Stomach (tissue), 4 donors: ENCODE data around the gene ADORA3.

Experiments
- POLR2A ChIP-seq, 4 donors: fragments of 450-650 bp; IDR thresholded peaks; one replicate each; pipeline ENCODE4 v1.6.1; 2016; ENCODE audit warnings: antibody characterized with exemption in 4 of 4, control low read depth in 2 of 4, mild to moderate bottlenecking in 1 of 4, moderate library complexity in 1 of 4
- POLR2AphosphoS5 ChIP-seq, 3 donors: sonication (generic); formaldehyde crosslinking; IDR thresholded peaks; one replicate each; pipeline ENCODE4 v1.6.1; 2016; ENCODE audit warnings: antibody characterized with exemption in 3 of 3
- TF ChIP-seq, protein P1 (sequence below), 7 experiments: fragments of 450-650 bp in 4 of 7; fragments of 200-600 bp in 3 of 7; sonication (generic) in 3 of 7; IDR thresholded peaks; one replicate each; pipeline ENCODE4 v1.5.1; 2016 to 2019; ENCODE audit warnings: antibody characterized with exemption in 7 of 7, control low read depth in 2 of 7, mild to moderate bottlenecking in 1 of 7

DNA sequence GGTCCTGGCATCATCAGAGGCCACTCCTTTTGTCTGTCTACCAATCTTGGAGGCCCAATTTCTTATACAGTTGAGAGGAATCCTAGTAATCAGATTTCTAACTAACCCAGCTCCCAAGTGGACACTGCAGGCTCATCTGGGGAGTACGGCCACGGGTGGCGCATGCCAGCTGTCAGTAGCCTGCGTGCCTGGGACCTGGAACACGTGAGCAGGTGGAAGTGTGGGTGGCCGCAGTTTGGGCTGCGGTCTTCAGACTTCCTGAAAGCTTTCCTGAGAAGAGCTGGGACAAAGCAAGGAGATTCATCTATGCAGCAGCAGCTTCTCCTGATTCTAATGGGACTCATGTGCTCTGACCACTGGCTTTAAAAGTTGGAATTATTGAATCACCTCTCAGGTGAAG is 12.4 kb downstream of the ADORA3 start:
- TF ChIP-seq, protein P1, sequence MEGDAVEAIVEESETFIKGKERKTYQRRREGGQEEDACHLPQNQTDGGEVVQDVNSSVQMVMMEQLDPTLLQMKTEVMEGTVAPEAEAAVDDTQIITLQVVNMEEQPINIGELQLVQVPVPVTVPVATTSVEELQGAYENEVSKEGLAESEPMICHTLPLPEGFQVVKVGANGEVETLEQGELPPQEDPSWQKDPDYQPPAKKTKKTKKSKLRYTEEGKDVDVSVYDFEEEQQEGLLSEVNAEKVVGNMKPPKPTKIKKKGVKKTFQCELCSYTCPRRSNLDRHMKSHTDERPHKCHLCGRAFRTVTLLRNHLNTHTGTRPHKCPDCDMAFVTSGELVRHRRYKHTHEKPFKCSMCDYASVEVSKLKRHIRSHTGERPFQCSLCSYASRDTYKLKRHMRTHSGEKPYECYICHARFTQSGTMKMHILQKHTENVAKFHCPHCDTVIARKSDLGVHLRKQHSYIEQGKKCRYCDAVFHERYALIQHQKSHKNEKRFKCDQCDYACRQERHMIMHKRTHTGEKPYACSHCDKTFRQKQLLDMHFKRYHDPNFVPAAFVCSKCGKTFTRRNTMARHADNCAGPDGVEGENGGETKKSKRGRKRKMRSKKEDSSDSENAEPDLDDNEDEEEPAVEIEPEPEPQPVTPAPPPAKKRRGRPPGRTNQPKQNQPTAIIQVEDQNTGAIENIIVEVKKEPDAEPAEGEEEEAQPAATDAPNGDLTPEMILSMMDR (IDR thresholded peaks at IDR 0.05) = no peak
- TF ChIP-seq POLR2AphosphoS5 (IDR thresholded peaks at IDR 0.05) (no peak), POLR2A (IDR thresholded peaks at IDR 0.05) (no peak)
